ENCODE data around the gene ZBTB34.

DNA sequence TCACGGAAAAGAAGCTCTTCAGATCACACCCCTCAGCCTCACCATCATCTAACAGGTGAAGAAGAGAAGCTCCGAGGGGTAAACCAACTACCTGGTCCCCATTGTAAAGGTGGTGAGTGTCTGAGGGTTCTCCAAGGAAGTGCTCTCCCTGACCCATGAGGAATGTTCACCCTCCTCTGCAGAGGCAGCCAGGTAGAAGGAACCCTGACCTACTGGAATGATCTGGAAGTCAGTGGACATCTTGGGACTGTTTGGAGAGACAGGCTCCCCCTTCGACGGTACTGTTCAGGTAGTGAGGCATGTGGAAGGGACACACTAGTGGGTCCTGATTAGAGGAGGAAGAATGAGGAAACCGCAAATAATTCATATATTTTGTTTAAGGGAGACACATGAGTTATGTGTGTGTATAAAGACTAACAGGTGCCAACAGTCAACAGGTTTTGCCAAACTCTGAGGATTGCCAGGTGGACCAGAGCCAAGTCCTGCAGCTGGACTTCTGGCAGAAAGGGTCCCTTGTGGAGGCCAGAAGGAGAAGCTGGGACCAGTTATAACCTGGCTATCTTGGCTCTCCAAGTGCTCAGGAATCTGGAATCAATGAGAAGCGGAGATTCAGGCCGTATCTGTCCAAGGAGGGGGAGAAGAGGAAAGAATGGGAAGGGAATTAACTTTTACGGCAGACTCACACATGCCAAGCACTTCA is 3.0 kb upstream of the ZBTB34 start:
- TF ChIP-seq EZH2 (IDR thresholded peaks at IDR 0.05), result no peak
- TF ChIP-seq POLR2AphosphoS5 (IDR thresholded peaks at IDR 0.05; ENCODE audit: borderline replicate concordance, low read depth, low read length), result no peak
- TF ChIP-seq FOXP2 (optimal IDR thresholded peaks at IDR 0.05; ENCODE audit: control extremely low read depth, extremely low read length, insufficient read depth), result no peak

Measured in SK-N-MC (cell line).